Gastroesophageal sphincter (tissue), 3 donors: ENCODE results near the gene CALHM6.

Experiments
- CTCF ChIP-seq, 4 experiments: fragments of 200-600 bp in 2 of 4; fragments of 450-650 bp in 2 of 4; sonication (generic) in 1 of 4; IDR thresholded peaks; one replicate each; pipeline ENCODE4 v1.5.1; 2017 to 2019; ENCODE audit warnings: antibody characterized with exemption in 4 of 4, mild to moderate bottlenecking in 2 of 4, moderate library complexity in 2 of 4
- POLR2A ChIP-seq, 2 donors: fragments of 450-650 bp; IDR thresholded peaks; one replicate each; pipeline ENCODE4 v1.6.1; 2017; ENCODE audit warnings: antibody characterized with exemption in 2 of 2, mild to moderate bottlenecking in 2 of 2, moderate library complexity in 1 of 2
- POLR2AphosphoS5 ChIP-seq: sonication (generic); formaldehyde crosslinking; IDR thresholded peaks from one replicate; pipeline ENCODE4 v1.6.1; 2017; ENCODE audit warnings: antibody characterized with exemption

GRCh38 chr6:116476002-116476678 is 15.0 kb downstream of the CALHM6 start:
- TF ChIP-seq POLR2A (IDR thresholded peaks at IDR 0.05) (no peak), CTCF (IDR thresholded peaks at IDR 0.05) (no peak), POLR2AphosphoS5 (no peak)
